ENCODE results near the gene MYO5B. TPM values are rescaled to one million over a fixed set of nuclear protein-coding genes. Genes with fewer than 3 reads are reported as not detected.
"Not testable (repeated sequence)": the region's sequence is repeated elsewhere in the genome, so short reads cannot be mapped to it uniquely, and the experiment has no call there.

The MYO5B gene
- total RNA-seq, 1 donor from 2014 or later, result 22.6 TPM

- Histone ChIP-seq H3K4me1 (no peaks in the 10 kb centered on the region), H3K27ac (no peak overlapping the region), H3K36me3 (peaks cover 0 to 16% of the 10 kb centered on the region in 2 donors), H3K27me3 (no peaks in the 10 kb centered on the region), H3K4me3 (no peak overlapping the region), H3K9me3 (no peaks in the 10 kb centered on the region)
- intact Hi-C loops (cut with DNase I), result no loop called here
- no peak for TF ChIP-seq CTCF (IDR thresholded peaks at IDR 0.05)
- TF ChIP-seq POLR2A (IDR thresholded peaks at IDR 0.05), result no peak
- TF ChIP-seq POLR2AphosphoS5 (IDR thresholded peaks at IDR 0.05; ENCODE audit: insufficient read depth in 1 of 2, low read depth in 1 of 2), result no peak
- DNase-seq (ENCODE audit: extremely low spot score in 2 of 2), result no peak
These were observed 400.2 kb downstream of the MYO5B start for GRCh38 chr18:49794743-49795142.

GRCh38 chr18:49789560-49790134, 405.3 kb downstream of the MYO5B start:
- H3K36me3 ChIP-seq, result peaks cover 0 to 24% of the 10 kb centered on the region in 2 donors
- H3K9me3 ChIP-seq; intact Hi-C loops (cut with DNase I); H3K27ac ChIP-seq; DNase-seq (ENCODE audit: extremely low spot score in 2 of 2); H3K27me3 ChIP-seq; H3K4me1 ChIP-seq; H3K4me3 ChIP-seq: not testable (repeated sequence)

GRCh38 chr18:49788327-49788898, 406.5 kb downstream of the MYO5B start:
- intact Hi-C loops (cut with DNase I), result no loop called here
- no peak for DNase-seq (ENCODE audit: extremely low spot score in 2 of 2)
- H3K27ac ChIP-seq, result peak overlapping the region; percentile 12
- no peak overlapping the region for H3K4me3 ChIP-seq
- TF ChIP-seq CTCF (IDR thresholded peaks at IDR 0.05) (no peak), POLR2A (IDR thresholded peaks at IDR 0.05) (no peak), POLR2AphosphoS5 (IDR thresholded peaks at IDR 0.05; ENCODE audit: insufficient read depth in 1 of 2, low read depth in 1 of 2) (no peak)
- peaks cover 0 to 24% of the 10 kb centered on the region in 2 donors for H3K36me3 ChIP-seq
- H3K4me1 ChIP-seq, result no peaks in the 10 kb centered on the region
- H3K9me3 ChIP-seq, result no peaks in the 10 kb centered on the region
- H3K27me3 ChIP-seq, result no peaks in the 10 kb centered on the region

GRCh38 chr18:49786019-49786720, 408.8 kb downstream of the MYO5B start:
- no peaks in the 10 kb centered on the region for H3K27me3 ChIP-seq
- H3K9me3 ChIP-seq, result no peaks in the 10 kb centered on the region
- DNase-seq (ENCODE audit: extremely low spot score in 2 of 2), result no peak
- H3K4me3 ChIP-seq, result no peak overlapping the region
- intact Hi-C loops (cut with DNase I), result no loop called here
- TF ChIP-seq POLR2A (IDR thresholded peaks at IDR 0.05), result no peak
- TF ChIP-seq CTCF (IDR thresholded peaks at IDR 0.05), result no peak
- no peak for TF ChIP-seq POLR2AphosphoS5 (IDR thresholded peaks at IDR 0.05; ENCODE audit: insufficient read depth in 1 of 2, low read depth in 1 of 2)
- H3K36me3 ChIP-seq, result peaks cover 0 to 36% of the 10 kb centered on the region in 2 donors
- H3K27ac ChIP-seq, result no peak overlapping the region
- no peaks in the 10 kb centered on the region for H3K4me1 ChIP-seq

- Histone ChIP-seq H3K4me3 (no peak overlapping the region), H3K4me1 (no peaks in the 10 kb centered on the region), H3K9me3 (no peaks in the 10 kb centered on the region), H3K36me3 (peaks cover 0 to 35% of the 10 kb centered on the region in 2 donors), H3K27me3 (no peaks in the 10 kb centered on the region), H3K27ac (no peak overlapping the region)
- no peak for TF ChIP-seq POLR2A (IDR thresholded peaks at IDR 0.05)
- no peak for TF ChIP-seq POLR2AphosphoS5 (IDR thresholded peaks at IDR 0.05; ENCODE audit: insufficient read depth in 1 of 2, low read depth in 1 of 2)
- TF ChIP-seq CTCF (IDR thresholded peaks at IDR 0.05), result no peak
- intact Hi-C loops (cut with DNase I), result no loop called here
- no peak for DNase-seq (ENCODE audit: extremely low spot score in 2 of 2)
These were observed 410.3 kb downstream of the MYO5B start for GRCh38 chr18:49784427-49785185.

GRCh38 chr18:49783631-49784030, 411.3 kb downstream of the MYO5B start:
- H3K4me1 ChIP-seq; DNase-seq (ENCODE audit: extremely low spot score in 2 of 2); H3K27ac ChIP-seq; intact Hi-C loops (cut with DNase I); H3K4me3 ChIP-seq; H3K27me3 ChIP-seq; H3K9me3 ChIP-seq: not testable (repeated sequence)
- peaks cover 0 to 35% of the 10 kb centered on the region in 2 donors for H3K36me3 ChIP-seq
